ENCODE data around the gene FES.
"Not testable (repeated sequence)": the region's sequence is repeated elsewhere in the genome, so short reads cannot be mapped to it uniquely, and the experiment has no call there.

Gene FES

DNA sequence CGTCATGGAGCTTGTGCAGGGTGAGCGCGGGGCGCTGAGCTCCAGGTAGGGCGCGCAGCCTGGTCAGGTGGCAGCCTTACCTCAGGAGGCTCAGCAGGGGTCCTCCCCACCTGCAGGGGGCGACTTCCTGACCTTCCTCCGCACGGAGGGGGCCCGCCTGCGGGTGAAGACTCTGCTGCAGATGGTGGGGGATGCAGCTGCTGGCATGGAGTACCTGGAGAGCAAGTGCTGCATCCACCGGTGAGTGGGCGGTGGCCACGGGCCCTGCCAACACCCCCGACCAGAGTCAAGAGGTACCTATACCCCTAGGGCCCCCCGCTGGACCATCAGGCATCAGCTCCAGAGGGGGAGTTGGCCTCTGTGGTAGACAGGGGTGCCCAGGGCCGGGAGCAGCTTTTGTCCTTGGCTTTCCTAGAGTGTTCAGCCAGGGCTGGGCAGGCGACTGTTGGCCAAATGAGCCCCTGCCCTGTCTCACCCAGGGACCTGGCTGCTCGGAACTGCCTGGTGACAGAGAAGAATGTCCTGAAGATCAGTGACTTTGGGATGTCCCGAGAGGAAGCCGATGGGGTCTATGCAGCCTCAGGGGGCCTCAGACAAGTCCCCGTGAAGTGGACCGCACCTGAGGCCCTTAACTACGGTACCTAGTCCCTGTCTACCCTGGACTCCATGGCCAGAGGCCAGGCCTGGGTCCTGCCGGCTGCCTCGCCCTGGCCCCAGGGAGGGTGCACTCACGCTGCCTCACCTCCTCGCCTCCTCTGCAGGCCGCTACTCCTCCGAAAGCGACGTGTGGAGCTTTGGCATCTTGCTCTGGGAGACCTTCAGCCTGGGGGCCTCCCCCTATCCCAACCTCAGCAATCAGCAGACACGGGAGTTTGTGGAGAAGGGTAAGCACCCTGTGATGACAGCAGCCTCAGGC, 9.1 kb downstream of the FES start:
- no peak for ATAC-seq (replicated peaks)
- H3K4me3 Mint-ChIP-seq: no peak overlapping the region
- peaks cover 4% of the 10 kb centered on the region for H3K36me3 Mint-ChIP-seq (ENCODE audit: insufficient read depth)
- peaks cover 0 to 4% of the 10 kb centered on the region in 2 donors for H3K27me3 Mint-ChIP-seq
- peaks cover 7 to 14% of the 10 kb centered on the region in 2 donors for H3K4me1 Mint-ChIP-seq (ENCODE audit: low read depth in 2 of 2)
- no peak for DNase-seq
- H3K27ac Mint-ChIP-seq: no peak overlapping the region
- H3K9me3 Mint-ChIP-seq: no peaks in the 10 kb centered on the region

DNA sequence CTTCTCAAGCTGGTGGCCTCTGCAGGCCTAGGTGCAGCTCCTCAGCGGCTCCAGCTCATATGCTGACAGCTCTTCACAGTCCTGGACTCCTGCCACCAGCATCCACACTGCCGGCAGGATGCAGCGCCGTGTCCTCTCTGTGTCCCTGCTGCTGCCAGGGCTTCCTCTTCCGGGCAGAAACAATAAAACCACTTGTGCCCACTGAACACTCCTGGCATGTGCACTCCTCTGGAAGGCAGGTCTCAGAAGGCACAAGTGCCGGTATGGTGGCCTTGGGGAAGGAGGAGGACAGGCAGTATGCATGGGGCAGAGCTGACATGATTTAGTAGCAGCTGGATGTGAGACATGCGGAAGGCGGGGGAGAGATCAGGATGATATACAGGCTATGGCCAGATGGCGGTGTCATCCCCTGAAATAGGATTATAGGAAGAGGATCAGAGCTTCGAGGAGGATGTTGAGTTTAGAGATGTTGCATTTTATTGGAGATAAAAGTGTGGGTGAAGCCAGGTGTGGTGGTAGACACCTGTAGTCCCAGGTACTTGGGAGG, 11.3 kb downstream of the FES start:
- Mint-ChIP-seq H3K4me1 (ENCODE audit: low read depth in 2 of 2) (no peaks in the 10 kb centered on the region), H3K9me3 (no peaks in the 10 kb centered on the region), H3K4me3 (no peak overlapping the region), H3K27ac (no peak overlapping the region), H3K27me3 (no peaks in the 10 kb centered on the region), H3K36me3 (ENCODE audit: insufficient read depth) (peaks cover 5% of the 10 kb centered on the region)
- DNase-seq (no peak), ATAC-seq (replicated peaks) (no peak)

DNA sequence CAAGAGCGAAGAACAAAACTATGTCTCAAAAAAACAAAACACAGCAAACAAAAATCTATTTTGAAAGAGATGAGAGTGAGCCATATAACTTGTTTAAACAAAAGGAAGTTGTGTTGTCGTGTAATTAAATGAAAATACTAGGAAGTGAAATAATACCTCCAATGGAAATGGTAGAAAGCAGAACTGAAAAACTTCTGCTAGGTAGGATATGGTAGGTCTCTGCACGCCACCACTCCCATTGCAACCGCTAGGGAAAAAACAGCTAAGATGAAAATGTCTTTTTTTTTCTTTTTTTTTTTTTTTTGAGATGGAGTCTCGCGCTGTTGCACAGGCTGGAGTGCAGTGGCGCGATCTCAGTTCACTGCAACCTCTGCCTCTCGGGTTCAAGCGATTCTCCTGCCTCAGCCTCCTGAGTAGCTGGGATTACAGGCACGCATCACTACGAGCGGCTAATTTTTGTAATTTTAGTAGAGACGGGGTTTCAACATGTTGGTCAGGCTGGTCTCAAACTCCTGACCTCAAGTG, 12.9 kb downstream of the FES start:
- H3K27me3 Mint-ChIP-seq; DNase-seq; H3K4me3 Mint-ChIP-seq; ATAC-seq (replicated peaks); H3K9me3 Mint-ChIP-seq; H3K27ac Mint-ChIP-seq: not testable (repeated sequence)
- Mint-ChIP-seq H3K4me1 (ENCODE audit: low read depth in 2 of 2) (peaks cover 7 to 11% of the 10 kb centered on the region in 2 donors), H3K36me3 (ENCODE audit: insufficient read depth) (peaks cover 14% of the 10 kb centered on the region)

DNA sequence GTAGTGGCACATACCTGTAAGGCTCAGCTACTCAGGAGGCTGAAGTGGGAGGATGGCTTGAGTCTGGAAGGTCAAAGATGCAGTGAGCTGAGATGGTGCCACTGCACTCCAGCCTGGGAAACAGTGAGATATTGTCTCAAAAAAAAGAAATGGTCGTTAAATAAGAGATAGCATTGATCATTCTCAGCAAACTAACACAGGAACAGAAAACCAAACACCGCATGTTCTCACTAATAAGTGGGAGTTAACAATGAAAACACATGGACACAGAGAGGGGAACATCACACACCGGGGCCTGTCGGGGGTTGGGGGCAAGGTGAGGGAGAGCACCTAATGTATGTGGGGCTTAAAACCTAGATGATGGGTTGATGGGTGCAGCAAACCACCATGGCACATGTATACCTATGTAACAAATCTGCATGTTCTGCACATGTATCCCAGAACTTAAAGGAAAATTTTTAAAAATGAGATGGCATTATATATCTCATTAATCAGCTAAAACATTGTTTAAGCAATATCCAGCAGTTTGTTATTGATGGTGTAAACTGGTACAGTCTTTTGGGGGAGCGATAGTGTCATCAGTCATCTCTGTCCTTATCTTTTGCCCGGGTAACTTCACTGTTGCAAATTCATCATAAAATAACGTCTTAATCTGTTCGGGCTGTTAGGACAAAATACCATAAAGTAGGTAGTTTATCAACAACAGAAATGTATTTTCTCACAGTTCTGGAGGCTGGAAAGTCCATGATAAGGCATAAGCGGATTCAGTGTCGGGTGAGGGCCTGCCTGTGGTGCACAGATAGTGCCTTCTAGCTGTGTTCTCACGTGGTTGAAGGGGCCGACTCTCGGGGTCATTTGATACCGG, 17.1 kb downstream of the FES start:
- Mint-ChIP-seq H3K27ac (peak overlapping the region; percentile 83 to 89), H3K27me3 (no peaks in the 10 kb centered on the region), H3K36me3 (ENCODE audit: insufficient read depth) (peaks cover 30% of the 10 kb centered on the region), H3K4me1 (ENCODE audit: low read depth in 2 of 2) (peaks cover 23 to 24% of the 10 kb centered on the region in 2 donors), H3K4me3 (peak overlapping the region; percentile 82 to 84), H3K9me3 (no peaks in the 10 kb centered on the region)
- ATAC-seq (replicated peaks) (no peak), DNase-seq (no peak)

DNA sequence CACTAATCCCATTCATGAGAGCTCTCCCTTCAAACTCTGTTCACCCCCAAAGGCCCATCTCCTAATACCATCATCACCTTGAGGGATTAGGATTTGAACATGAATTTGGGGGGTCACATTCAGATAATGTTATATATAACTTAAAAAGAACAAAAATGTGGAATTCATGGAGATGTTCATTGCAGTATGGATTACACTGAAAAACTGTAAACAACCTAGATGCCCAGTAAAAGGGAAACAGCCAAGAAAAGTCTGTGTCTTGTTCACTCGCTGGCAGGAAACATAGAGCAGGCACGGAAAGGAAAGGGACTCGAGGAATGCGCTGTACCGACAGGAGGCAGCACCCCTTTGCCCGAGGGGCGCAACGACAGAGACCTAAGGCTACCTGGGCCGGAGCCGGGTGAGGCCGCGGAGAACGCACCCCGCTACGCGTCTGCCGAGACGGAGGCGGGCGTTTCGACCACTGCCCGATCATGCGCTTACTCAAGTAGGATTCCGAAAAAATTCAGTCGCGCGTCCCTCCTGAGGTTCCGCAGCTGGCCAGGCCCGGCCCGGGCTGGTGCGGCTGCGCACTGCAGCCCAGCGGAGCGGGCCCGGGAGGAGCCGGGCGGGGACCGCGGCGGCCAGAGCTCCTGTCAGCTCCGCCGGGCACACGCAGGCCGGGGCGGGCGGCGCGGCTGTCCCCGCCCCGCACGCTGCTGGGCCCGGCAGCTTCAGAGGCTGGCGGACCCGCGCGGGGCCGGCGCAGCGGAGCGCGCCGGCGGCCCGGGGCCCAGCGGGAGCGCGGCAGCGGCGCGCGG, 17.9 kb downstream of the FES start:
- H3K4me3 Mint-ChIP-seq: peak overlapping the region; percentile 82 to 84
- peaks cover 35% of the 10 kb centered on the region for H3K36me3 Mint-ChIP-seq (ENCODE audit: insufficient read depth)
- peak overlapping the region; percentile 83 to 89 for H3K27ac Mint-ChIP-seq
- peak; percentile 54 to 66 (median 56) for DNase-seq
- H3K9me3 Mint-ChIP-seq: no peaks in the 10 kb centered on the region
- ATAC-seq (replicated peaks): peak; percentile 66
- no peaks in the 10 kb centered on the region for H3K27me3 Mint-ChIP-seq
- H3K4me1 Mint-ChIP-seq (ENCODE audit: low read depth in 2 of 2): peaks cover 23 to 24% of the 10 kb centered on the region in 2 donors

DNA sequence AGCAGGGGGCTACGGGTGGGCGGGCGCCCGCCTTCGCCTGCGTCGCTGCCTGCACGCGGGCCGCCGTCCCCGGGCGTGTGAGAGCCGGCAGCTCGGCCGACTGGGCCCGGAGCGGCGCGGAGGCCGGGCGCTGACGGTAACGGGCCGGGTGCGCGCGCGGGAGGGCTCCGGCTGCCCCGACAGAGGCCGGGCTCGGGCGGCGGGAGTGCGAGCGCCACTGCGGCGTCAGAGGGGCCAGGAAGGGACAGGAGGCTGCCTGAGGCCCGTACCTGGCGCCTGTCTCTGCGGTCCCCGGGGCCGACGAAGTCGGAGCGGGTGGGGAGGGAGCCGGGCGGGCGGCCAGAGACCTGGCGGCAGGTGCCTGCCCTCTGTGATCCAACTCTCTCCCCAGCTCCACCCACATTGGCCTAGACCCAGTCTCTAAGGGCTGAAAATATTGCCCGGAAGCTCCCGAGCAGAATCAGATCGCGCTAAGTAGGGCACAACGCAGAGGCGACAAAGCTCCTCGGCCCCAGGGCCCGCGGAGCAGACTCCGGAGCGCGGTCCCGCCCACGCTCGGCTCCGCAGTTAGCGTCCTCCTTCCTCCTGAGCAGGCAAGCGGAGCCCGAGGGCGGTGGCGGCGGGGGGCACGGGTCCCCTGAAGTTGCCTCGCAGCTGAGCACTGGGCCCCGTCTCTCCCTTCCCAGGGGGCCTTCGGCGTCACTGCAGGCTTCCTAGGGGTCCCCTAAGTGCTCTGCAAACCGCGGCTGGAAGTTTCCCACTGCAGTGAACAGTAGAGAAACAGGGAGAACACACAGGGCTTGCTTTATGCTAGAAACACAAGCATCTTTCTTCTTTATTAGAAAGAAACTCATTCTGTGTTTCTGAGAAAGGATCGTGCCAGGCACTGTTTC, 18.8 kb downstream of the FES start, which contains the start of gene MAN2A2:
Gene MAN2A2 (plus strand): TSS at position 463 of the 893 bp plus-strand sequence. CDS start 906 bp downstream, outside the sequence.
- Mint-ChIP-seq H3K9me3 (no peaks in the 10 kb centered on the region), H3K27ac (peak within 1 kb of the TSS; percentile 89 to 94), H3K27me3 (no peaks in the 10 kb centered on the region), H3K4me1 (ENCODE audit: low read depth in 2 of 2) (peaks cover 23 to 24% of the 10 kb centered on the region in 2 donors), H3K36me3 (ENCODE audit: insufficient read depth) (peaks cover 35% of the 10 kb centered on the region), H3K4me3 (peak within 1 kb of the TSS; percentile 86 to 95)
- DNase-seq (peak; percentile 67 to 70 (median 70)), ATAC-seq (replicated peaks) (peak; percentile 79)

DNA sequence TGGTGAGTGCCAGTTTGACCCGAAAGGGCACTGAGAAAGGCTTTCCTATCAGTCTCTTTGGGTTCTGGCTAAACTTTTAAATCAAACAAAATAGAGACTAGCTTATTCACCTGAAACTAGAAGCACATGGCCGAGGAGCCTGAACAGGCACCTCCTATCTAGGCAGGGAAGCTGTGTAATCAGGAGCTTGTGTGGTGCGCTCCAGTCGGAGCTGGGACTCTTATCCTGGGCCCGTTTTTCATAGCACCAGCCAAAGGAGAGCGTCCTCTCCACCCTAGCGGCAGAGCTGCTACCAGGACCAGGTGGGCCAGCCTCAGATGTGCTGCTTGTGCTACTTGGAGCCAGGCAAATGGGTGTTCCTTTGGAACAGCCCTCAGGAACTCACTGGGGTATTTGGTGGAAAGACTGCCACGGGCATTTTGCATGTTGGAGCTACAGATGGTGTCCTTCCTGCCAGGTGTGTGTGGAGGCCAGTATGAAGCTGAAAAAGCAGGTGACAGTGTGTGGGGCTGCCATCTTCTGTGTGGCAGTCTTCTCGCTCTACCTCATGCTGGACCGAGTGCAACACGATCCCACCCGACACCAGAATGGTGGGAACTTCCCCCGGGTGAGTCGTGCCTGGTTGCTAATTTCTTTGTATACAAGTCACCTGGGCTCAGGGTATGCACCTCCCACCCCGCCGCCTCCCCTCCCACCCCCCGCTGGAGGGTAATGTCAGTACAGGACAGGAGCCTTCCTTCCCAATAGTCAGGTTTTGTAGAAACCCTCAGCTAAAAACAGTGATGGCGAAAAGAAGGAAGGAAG, 19.6 kb downstream of the FES start:
- H3K27me3 Mint-ChIP-seq: no peaks in the 10 kb centered on the region
- H3K36me3 Mint-ChIP-seq (ENCODE audit: insufficient read depth): peaks cover 40% of the 10 kb centered on the region
- peaks cover 23 to 24% of the 10 kb centered on the region in 2 donors for H3K4me1 Mint-ChIP-seq (ENCODE audit: low read depth in 2 of 2)
- peak overlapping the region; percentile 86 to 94 for H3K27ac Mint-ChIP-seq
- no peaks in the 10 kb centered on the region for H3K9me3 Mint-ChIP-seq
- H3K4me3 Mint-ChIP-seq: peak overlapping the region; percentile 86 to 95
- ATAC-seq (replicated peaks): no peak
- no peak for DNase-seq

DNA sequence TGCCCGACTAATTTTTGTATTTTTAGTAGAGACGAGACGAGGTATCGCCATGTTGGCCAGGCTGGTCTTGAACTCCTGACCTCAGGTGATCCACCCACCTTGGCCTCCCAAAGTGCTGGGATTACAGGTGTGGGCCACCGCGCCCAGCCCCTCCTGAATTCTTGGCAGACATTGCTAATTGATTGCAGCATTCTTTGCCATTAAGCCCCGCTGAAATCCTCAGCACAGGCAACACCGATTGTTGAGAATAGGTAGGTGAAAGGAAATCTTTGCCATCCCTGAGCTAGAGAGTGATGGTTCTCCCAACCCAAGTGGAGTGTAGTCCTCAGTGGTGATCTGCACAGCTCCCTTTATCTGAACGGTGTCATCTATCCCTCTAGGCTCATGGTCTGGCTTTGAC, 20.4 kb downstream of the FES start:
- Mint-ChIP-seq H3K4me3 (no peak overlapping the region), H3K27me3 (no peaks in the 10 kb centered on the region), H3K36me3 (ENCODE audit: insufficient read depth) (peaks cover 48% of the 10 kb centered on the region), H3K9me3 (no peaks in the 10 kb centered on the region), H3K27ac (no peak overlapping the region), H3K4me1 (ENCODE audit: low read depth in 2 of 2) (peaks cover 23 to 24% of the 10 kb centered on the region in 2 donors)
- ATAC-seq (replicated peaks) (no peak), DNase-seq (no peak)

DNA sequence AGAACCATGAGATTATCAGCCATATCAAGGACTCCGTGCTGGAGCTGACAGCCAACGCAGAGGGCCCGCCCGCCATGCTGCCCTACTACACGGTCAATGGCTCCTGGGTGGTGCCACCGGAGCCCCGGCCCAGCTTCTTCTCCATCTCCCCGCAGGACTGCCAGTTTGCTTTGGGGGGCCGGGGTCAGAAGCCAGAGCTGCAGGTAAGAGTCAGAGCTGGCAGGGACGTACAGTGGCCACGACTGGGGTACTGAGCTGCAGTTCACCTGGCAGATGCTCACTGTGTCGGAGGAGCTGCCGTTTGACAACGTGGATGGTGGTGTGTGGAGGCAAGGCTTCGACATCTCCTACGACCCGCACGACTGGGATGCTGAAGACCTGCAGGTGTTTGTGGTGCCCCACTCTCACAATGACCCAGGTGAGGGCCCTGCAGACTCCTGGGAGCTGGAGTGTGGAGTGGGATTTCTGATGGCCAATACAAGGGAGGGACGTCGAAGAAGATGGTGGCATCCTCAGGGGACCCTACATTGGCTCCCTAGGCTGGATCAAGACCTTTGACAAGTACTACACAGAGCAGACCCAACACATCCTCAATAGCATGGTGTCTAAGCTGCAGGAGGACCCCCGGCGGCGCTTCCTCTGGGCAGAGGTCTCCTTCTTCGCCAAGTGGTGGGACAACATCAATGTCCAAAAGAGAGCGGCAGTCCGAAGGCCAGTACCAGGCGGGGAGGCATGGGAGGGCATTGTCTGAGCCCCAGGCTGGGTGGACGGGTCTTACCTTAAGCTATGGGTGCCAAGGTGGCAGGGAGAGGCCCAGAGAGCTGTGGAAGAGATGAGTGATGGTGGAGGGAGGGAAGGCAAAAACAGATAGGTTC, 21.2 kb downstream of the FES start:
- peaks cover 46% of the 10 kb centered on the region for H3K36me3 Mint-ChIP-seq (ENCODE audit: insufficient read depth)
- no peak overlapping the region for H3K4me3 Mint-ChIP-seq
- no peak for DNase-seq
- H3K27me3 Mint-ChIP-seq: no peaks in the 10 kb centered on the region
- no peaks in the 10 kb centered on the region for H3K9me3 Mint-ChIP-seq
- no peak for ATAC-seq (replicated peaks)
- H3K27ac Mint-ChIP-seq: peak overlapping the region in 1 of 2 donors; percentile 71
- peaks cover 23 to 24% of the 10 kb centered on the region in 2 donors for H3K4me1 Mint-ChIP-seq (ENCODE audit: low read depth in 2 of 2)

DNA sequence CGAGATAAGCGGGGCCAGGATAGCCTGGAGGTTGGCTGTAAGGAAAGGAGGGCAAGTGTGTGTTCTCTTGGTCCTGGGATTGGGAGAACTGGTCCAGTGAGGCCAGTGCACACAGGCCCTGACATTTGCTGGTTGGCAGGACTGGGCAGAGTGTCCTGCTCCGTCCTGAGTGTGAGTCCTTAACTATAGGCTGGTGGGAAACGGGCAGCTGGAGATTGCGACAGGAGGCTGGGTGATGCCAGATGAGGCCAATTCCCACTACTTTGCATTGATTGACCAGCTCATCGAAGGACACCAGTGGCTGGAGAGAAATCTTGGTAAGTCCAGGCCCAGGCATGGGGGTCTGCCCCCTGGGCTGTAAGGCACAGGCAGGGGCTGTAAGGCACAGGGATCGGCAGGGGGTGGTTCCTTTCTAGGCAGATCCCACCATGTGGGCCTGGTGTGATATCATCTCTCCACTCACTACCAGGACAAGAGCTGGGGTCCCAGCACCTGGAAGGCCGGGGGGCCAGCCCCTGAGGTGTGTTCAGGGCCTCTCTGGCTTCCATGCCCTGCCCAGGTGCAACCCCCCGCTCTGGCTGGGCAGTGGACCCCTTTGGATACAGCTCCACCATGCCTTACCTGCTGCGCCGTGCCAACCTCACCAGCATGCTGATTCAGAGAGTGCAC, 22.0 kb downstream of the FES start:
- peak overlapping the region in 1 of 2 donors; percentile 71 for H3K27ac Mint-ChIP-seq
- no peak overlapping the region for H3K4me3 Mint-ChIP-seq
- H3K4me1 Mint-ChIP-seq (ENCODE audit: low read depth in 2 of 2): peaks cover 21 to 23% of the 10 kb centered on the region in 2 donors
- DNase-seq (no peak), ATAC-seq (replicated peaks) (no peak)
- H3K36me3 Mint-ChIP-seq (ENCODE audit: insufficient read depth): peaks cover 45% of the 10 kb centered on the region
- H3K9me3 Mint-ChIP-seq: no peaks in the 10 kb centered on the region
- H3K27me3 Mint-ChIP-seq: no peaks in the 10 kb centered on the region

Data from effector memory CD8-positive, alpha-beta T cell (primary cell).